Endodermal cell (in vitro differentiated cells): ENCODE measurements around the gene XRN2. TPM values are rescaled to one million over a fixed set of nuclear protein-coding genes. Genes with fewer than 3 reads are reported as not detected.
"Not testable (repeated sequence)": the region's sequence is repeated elsewhere in the genome, so short reads cannot be mapped to it uniquely, and the experiment has no call there.

Source experiments
- DNase-seq: peaks from one replicate; pipeline ENCODE4 v3.0.0-alpha.2; 2017
- H3K27ac ChIP-seq: 2 replicates; pipeline ENCODE4 v1.5.1; 2013; ENCODE audit warnings: mild to moderate bottlenecking, low read depth, low read length, moderate library complexity
- H3K27me3 ChIP-seq: 2 replicates; pipeline ENCODE4 v1.6.1; 2013; ENCODE audit warnings: mild to moderate bottlenecking, low read length, moderate library complexity; ENCODE audit not compliant: insufficient read depth, control insufficient read depth, poor library complexity, severe bottlenecking
- H3K36me3 ChIP-seq: 2 replicates; pipeline ENCODE4 v1.7.0; 2013; ENCODE audit warnings: mild to moderate bottlenecking, low read length, moderate library complexity; ENCODE audit not compliant: control insufficient read depth, insufficient read depth
- H3K4me1 ChIP-seq: one replicate; pipeline ENCODE4 v1.7.0; 2013; ENCODE audit warnings: low read length; ENCODE audit not compliant: control insufficient read depth, insufficient read depth
- H3K4me3 ChIP-seq: 2 replicates; pipeline ENCODE4 v1.5.1; 2013; ENCODE audit warnings: mild to moderate bottlenecking, low read length, moderate library complexity
- H3K9ac ChIP-seq: 2 replicates; pipeline ENCODE4 v1.6.1; 2013; ENCODE audit warnings: mild to moderate bottlenecking, low read length, moderate library complexity; ENCODE audit not compliant: poor library complexity, severe bottlenecking; ENCODE audit errors: extremely low read depth
- H3K9me3 ChIP-seq: 2 replicates; pipeline ENCODE4 v1.6.1; 2013; ENCODE audit warnings: mild to moderate bottlenecking, low read length, moderate library complexity; ENCODE audit not compliant: control insufficient read depth
- H3K27ac Mint-ChIP-seq: 2 replicates; pipeline ENCODE4 v1.8.0; 2020; ENCODE audit warnings: mixed read lengths
- H3K27me3 Mint-ChIP-seq: 2 replicates; pipeline ENCODE4 v1.8.0; 2021; ENCODE audit warnings: mild to moderate bottlenecking, mixed read lengths; ENCODE audit not compliant: insufficient read depth
- H3K36me3 Mint-ChIP-seq: 2 replicates; pipeline ENCODE4 v1.8.0; 2020; ENCODE audit warnings: low read depth, mixed read lengths
- H3K4me1 Mint-ChIP-seq: 2 replicates; pipeline ENCODE4 v1.8.0; 2020; ENCODE audit warnings: mixed read lengths
- H3K4me3 Mint-ChIP-seq: 2 replicates; pipeline ENCODE4 v1.8.0; 2020; ENCODE audit warnings: mild to moderate bottlenecking, moderate library complexity, mixed read lengths
- H3K9me3 Mint-ChIP-seq: 2 replicates; pipeline ENCODE4 v1.8.0; 2020; ENCODE audit warnings: mild to moderate bottlenecking, mixed read lengths
- WGBS, 2 experiments: methylation state at CpG; one replicate each; pipeline versions ENCODE4 v1.1.5 to v1.1.7; 2013; ENCODE audit warnings: missing lambda C conversion rate in 2 of 2, mixed read lengths in 1 of 2; ENCODE audit not compliant: insufficient coverage in 1 of 2, insufficient read length in 1 of 2; 5-methylcytosine and 5-hydroxymethylcytosine counted together
- total RNA-seq, 2 donors: library from RNA; stranded (reverse); fragmentation: NEBNext Ultra II Directional in 1 of 2; extraction: Animal tissue kit (Norgen Biotek cat#: 25700) in 1 of 2; gene quantifications; 2 replicates in 1 of 2; 3 replicates in 1 of 2; pipeline ENCODE4 v1.2.1, GENCODE V29; 2021
- TF ChIP-seq, protein P1 (sequence below): fragments of 200-600 bp; sonication (generic); conservative IDR thresholded peaks from 2 replicates; pipeline ENCODE4 v1.5.0; 2021; ENCODE audit warnings: antibody characterized with exemption, mild to moderate bottlenecking

The XRN2 gene
- total RNA-seq, 2 donors from 2014 or later = 91.5 to 101 TPM

DNA sequence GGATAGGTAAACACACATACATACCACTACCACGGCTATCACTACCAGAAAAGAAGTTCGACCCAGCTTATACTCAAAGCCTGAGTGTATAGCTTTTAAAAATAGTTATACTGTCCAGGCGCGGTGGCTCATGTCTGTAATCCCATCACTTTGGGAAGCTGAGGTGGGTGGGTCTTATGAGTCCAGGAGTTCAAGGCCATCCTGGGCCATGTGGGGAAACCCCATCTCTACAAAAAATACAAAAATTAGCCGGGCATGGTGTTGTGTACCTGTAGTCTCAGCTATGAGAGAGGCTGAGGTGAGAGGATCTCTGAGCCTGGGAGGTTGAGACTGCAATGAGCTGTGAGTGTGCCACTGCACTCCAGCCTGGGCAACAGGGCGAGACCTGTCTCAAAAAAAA, 61.3 kb downstream of the XRN2 start:
- Histone ChIP-seq H3K9ac (no peak overlapping the region), H3K4me3 (no peak overlapping the region), H3K27me3 (no peaks in the 10 kb centered on the region), H3K27ac (no peak overlapping the region), H3K36me3 (peaks cover 88% of the 10 kb centered on the region), H3K9me3 (no peaks in the 10 kb centered on the region), H3K4me1 (no peaks in the 10 kb centered on the region)
- Mint-ChIP-seq H3K36me3 (peaks cover 62% of the 10 kb centered on the region), H3K4me3 (no peak overlapping the region), H3K4me1 (peaks cover 18% of the 10 kb centered on the region), H3K27me3 (no peaks in the 10 kb centered on the region), H3K27ac (no peak overlapping the region), H3K9me3 (no peaks in the 10 kb centered on the region)
- DNase-seq = no peak
- TF ChIP-seq, protein P1, sequence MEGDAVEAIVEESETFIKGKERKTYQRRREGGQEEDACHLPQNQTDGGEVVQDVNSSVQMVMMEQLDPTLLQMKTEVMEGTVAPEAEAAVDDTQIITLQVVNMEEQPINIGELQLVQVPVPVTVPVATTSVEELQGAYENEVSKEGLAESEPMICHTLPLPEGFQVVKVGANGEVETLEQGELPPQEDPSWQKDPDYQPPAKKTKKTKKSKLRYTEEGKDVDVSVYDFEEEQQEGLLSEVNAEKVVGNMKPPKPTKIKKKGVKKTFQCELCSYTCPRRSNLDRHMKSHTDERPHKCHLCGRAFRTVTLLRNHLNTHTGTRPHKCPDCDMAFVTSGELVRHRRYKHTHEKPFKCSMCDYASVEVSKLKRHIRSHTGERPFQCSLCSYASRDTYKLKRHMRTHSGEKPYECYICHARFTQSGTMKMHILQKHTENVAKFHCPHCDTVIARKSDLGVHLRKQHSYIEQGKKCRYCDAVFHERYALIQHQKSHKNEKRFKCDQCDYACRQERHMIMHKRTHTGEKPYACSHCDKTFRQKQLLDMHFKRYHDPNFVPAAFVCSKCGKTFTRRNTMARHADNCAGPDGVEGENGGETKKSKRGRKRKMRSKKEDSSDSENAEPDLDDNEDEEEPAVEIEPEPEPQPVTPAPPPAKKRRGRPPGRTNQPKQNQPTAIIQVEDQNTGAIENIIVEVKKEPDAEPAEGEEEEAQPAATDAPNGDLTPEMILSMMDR = no peak
- WGBS, 2 experiments = 94 to 100% methylated on average over 3 to 5 of the region's 6 CpGs

DNA sequence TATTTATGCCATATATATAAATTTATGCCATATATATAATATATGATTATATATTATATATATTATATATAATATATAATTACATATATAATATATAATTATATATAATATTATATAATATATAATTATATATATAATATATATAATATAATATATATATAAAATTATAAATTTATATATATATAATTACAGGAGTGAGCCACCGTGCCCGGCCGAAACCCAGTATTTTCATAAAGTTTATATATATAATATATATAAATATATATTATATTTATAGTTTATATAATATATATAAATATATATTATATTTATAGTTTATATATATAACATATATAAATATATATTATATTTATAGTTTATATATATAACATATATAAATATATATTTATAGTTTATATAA, 62.6 kb downstream of the XRN2 start:
- Mint-ChIP-seq H3K4me3 (no peak overlapping the region), H3K27ac (no peak overlapping the region), H3K27me3 (no peaks in the 10 kb centered on the region), H3K36me3 (peaks cover 58% of the 10 kb centered on the region), H3K9me3 (no peaks in the 10 kb centered on the region), H3K4me1 (peaks cover 13% of the 10 kb centered on the region)
- TF ChIP-seq, protein P1 = no peak
- Histone ChIP-seq H3K9ac (no peak overlapping the region), H3K27me3 (no peaks in the 10 kb centered on the region), H3K27ac (no peak overlapping the region), H3K4me1 (no peaks in the 10 kb centered on the region), H3K4me3 (no peak overlapping the region), H3K9me3 (no peaks in the 10 kb centered on the region), H3K36me3 (peaks cover 87% of the 10 kb centered on the region)
- WGBS, 2 experiments = no CpG with 5 or more reads among the region's 3 CpGs
- no peak for DNase-seq

DNA sequence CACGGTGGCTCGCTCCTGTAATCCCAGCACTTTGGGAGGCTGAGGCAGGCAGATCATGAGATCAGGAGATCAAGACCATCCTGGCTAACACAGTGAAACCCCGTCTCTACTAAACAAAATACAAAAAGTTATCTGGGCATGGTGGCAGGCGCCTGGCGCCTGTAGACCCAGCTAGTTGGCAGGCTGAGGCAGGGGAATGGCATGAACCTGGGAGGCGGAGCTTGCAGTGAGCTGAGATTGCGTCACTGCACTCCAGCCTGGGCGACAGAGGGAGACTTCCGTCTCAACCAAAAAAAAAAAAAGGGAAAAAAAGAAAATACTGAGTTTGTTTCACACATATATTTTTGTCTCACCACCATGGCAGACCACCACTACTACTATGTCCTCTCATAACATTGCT, 63.1 kb downstream of the XRN2 start:
- not testable (repeated sequence) for H3K4me3 ChIP-seq, H3K27me3 ChIP-seq, H3K4me1 ChIP-seq, H3K9ac ChIP-seq, H3K4me3 Mint-ChIP-seq, DNase-seq, H3K27me3 Mint-ChIP-seq, H3K9me3 ChIP-seq, H3K9me3 Mint-ChIP-seq, H3K27ac ChIP-seq, H3K27ac Mint-ChIP-seq
- WGBS, 2 experiments = 89 to 98% methylated on average over 7 to 9 of the region's 9 CpGs
- Mint-ChIP-seq H3K36me3 (peaks cover 56% of the 10 kb centered on the region), H3K4me1 (peaks cover 12% of the 10 kb centered on the region)
- H3K36me3 ChIP-seq = peaks cover 86% of the 10 kb centered on the region

DNA sequence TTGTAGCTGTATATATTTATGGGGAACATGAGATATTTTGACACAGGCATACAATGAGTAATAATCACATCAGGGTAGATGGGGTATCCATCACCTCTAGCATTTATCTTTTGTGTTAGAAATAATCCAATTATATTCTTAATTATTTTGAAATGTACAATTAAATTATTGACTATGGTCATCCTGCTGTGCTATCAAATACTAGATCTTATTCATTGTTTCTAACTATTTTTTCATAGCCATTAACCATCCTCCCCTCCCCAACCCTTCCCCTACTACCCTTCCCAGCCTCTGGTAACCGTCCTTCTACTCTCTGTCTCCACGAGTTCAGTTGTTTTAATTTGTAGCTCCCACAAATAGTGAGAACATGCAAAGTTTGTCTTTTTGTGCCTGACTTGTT, 65.7 kb downstream of the XRN2 start:
- peaks cover 43% of the 10 kb centered on the region for H3K36me3 Mint-ChIP-seq
- Histone ChIP-seq H3K9ac (no peak overlapping the region), H3K27ac (no peak overlapping the region), H3K9me3 (no peaks in the 10 kb centered on the region), H3K27me3 (no peaks in the 10 kb centered on the region), H3K4me1 (no peaks in the 10 kb centered on the region), H3K36me3 (peaks cover 75% of the 10 kb centered on the region), H3K4me3 (no peak overlapping the region)
- no peaks in the 10 kb centered on the region for H3K9me3 Mint-ChIP-seq
- peaks cover 9% of the 10 kb centered on the region for H3K4me1 Mint-ChIP-seq
- no peaks in the 10 kb centered on the region for H3K27me3 Mint-ChIP-seq
- TF ChIP-seq, protein P1 = no peak
- 42 to 47% methylated on average over 2 of the region's 2 CpGs for WGBS, 2 experiments
- H3K4me3 Mint-ChIP-seq = no peak overlapping the region
- H3K27ac Mint-ChIP-seq = no peak overlapping the region
- no peak for DNase-seq
